ENCODE data around the gene KDM5A.
"Not testable (repeated sequence)": the region's sequence is repeated elsewhere in the genome, so short reads cannot be mapped to it uniquely, and the experiment has no call there.

Gene KDM5A

GRCh38 chr12:242496-242895 is 146.6 kb downstream of the KDM5A start:
- TF ChIP-seq, protein P1, sequence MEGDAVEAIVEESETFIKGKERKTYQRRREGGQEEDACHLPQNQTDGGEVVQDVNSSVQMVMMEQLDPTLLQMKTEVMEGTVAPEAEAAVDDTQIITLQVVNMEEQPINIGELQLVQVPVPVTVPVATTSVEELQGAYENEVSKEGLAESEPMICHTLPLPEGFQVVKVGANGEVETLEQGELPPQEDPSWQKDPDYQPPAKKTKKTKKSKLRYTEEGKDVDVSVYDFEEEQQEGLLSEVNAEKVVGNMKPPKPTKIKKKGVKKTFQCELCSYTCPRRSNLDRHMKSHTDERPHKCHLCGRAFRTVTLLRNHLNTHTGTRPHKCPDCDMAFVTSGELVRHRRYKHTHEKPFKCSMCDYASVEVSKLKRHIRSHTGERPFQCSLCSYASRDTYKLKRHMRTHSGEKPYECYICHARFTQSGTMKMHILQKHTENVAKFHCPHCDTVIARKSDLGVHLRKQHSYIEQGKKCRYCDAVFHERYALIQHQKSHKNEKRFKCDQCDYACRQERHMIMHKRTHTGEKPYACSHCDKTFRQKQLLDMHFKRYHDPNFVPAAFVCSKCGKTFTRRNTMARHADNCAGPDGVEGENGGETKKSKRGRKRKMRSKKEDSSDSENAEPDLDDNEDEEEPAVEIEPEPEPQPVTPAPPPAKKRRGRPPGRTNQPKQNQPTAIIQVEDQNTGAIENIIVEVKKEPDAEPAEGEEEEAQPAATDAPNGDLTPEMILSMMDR (IDR thresholded peaks at IDR 0.05; ENCODE audit: low read depth, low read length), result no peak
- no peak for DNase-seq (ENCODE audit: extremely low read depth, low read depth)

DNA sequence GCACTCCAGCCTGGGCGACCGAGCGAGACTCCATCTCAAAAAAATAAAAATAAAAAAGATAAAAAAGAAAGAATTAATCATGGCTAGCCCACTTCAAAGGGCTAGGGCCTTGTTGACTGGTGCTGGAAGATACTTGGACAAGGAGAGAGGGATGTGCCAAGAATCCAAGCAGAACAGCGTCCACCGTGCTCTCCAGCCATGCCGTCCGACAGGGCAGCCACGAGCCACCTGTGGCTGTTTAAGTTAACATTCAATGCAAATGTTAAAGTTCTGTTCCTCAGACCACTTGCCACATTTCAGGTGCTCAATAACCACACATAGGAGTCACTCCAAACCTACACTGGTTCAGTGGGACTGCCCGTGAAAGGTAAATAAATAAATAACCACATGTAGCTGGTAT is 147.9 kb downstream of the KDM5A start:
- DNase-seq (ENCODE audit: extremely low read depth, low read depth), result no peak
- TF ChIP-seq, protein P1 (IDR thresholded peaks at IDR 0.05; ENCODE audit: low read depth, low read length), result no peak

- TF ChIP-seq, protein P1 (IDR thresholded peaks at IDR 0.05; ENCODE audit: low read depth, low read length), result no peak
- DNase-seq (ENCODE audit: extremely low read depth, low read depth), result no peak
Measured at GRCh38 chr12:240566-240965, 148.6 kb downstream of the KDM5A start.

DNA sequence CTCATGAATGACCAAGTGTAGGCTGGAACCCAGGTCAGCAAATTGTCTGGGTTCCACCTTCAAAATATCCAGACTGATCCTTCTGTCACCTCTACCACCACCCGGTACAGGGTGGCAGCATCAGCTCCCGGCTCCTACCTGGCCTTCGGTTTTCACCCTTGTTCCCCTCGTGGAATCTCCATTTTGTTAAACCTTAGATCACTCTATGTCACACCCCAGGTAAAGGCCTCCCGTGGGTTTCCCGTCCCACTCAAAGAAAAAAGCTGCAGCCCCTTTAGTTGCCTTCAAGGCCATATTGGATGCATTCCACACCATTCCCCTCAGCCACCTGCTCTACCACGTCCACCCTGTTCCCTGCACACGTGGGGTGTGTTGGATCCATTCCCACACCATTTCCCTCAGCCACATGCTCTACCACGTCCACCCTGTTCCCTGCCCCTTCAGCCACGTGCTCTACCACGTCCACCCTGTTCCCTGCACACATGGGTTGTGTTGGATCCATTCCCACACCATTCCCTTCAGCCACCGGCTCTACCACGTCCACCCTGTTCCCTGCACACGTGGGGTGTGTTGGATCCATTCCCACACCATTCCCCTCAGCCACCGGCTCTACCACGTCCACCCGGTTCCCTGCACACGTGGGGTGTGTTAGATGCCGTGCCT is 150.3 kb downstream of the KDM5A start:
- no peak for DNase-seq (ENCODE audit: extremely low read depth, low read depth)
- TF ChIP-seq, protein P1 (IDR thresholded peaks at IDR 0.05; ENCODE audit: low read depth, low read length), result no peak

DNA sequence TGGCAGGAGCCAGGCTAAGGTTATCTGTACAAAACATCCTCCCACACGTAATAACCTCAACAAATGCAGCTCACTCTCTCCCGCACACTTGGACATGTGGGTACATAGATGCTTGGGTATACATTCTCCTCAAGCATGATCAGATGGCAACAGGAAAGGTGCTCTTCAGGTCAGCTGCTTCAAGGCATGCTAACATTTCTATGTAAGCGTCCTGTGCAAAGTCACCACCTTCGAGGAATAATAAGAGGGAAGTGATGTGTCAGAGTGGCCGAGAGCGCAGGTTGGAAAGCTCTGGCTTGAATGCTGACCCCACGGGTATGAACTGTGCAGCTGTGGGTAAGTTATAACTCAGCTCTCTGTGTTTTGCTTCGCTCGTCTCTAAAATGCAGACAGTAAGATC is 151.0 kb downstream of the KDM5A start:
- DNase-seq (ENCODE audit: extremely low read depth, low read depth), result no peak
- TF ChIP-seq, protein P1 (IDR thresholded peaks at IDR 0.05; ENCODE audit: low read depth, low read length), result no peak

- TF ChIP-seq, protein P1 (IDR thresholded peaks at IDR 0.05; ENCODE audit: low read depth, low read length), result no peak
- DNase-seq (ENCODE audit: extremely low read depth, low read depth), result no peak
Measured at GRCh38 chr12:237026-237815, 151.9 kb downstream of the KDM5A start.

DNA sequence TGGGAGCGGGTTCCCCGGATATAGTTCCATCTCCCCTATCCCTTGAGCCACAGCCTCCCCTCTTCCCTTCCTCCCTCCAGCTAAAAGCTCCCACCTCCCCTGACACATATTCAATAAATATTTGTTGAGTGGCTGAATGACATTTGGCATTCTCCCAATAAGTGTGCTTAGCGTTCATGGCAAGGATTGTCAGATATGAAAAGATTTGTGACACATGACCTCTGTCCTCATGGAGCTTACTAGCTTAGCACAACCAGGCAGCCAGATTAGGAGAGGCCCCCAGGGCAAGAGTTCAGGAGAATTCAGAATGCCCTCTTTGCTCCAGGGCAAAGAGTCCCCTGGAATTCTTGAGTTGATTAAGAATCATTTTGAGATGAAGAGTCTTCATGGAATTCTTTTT is 152.7 kb downstream of the KDM5A start:
- TF ChIP-seq, protein P1 (IDR thresholded peaks at IDR 0.05; ENCODE audit: low read depth, low read length), result no peak

GRCh38 chr12:235967-236366 is 153.2 kb downstream of the KDM5A start:
- DNase-seq (ENCODE audit: extremely low read depth, low read depth), result not testable (repeated sequence)

More for the DNA sequence above, 152.7 kb downstream of the KDM5A start:
- DNase-seq (ENCODE audit: extremely low read depth, low read depth), result no peak

Data from AG09319 (cell line).